Gastroesophageal sphincter (tissue), 3 donors: ENCODE measurements around the gene PREP.

Experiments used
- EP300 ChIP-seq: sonication (generic); formaldehyde crosslinking; IDR thresholded peaks from one replicate; pipeline ENCODE4 v1.6.1; 2017; ENCODE audit warnings: antibody characterized with exemption, mild to moderate bottlenecking
- POLR2A ChIP-seq, 2 donors: fragments of 450-650 bp; IDR thresholded peaks; one replicate each; pipeline ENCODE4 v1.6.1; 2017; ENCODE audit warnings: antibody characterized with exemption in 2 of 2, mild to moderate bottlenecking in 2 of 2, moderate library complexity in 1 of 2
- POLR2AphosphoS5 ChIP-seq: sonication (generic); formaldehyde crosslinking; IDR thresholded peaks from one replicate; pipeline ENCODE4 v1.6.1; 2017; ENCODE audit warnings: antibody characterized with exemption
- TF ChIP-seq, protein P1 (sequence below), 4 experiments: fragments of 200-600 bp in 2 of 4; fragments of 450-650 bp in 2 of 4; sonication (generic) in 1 of 4; IDR thresholded peaks; one replicate each; pipeline ENCODE4 v1.5.1; 2017 to 2019; ENCODE audit warnings: antibody characterized with exemption in 4 of 4, mild to moderate bottlenecking in 2 of 4, moderate library complexity in 2 of 4

DNA sequence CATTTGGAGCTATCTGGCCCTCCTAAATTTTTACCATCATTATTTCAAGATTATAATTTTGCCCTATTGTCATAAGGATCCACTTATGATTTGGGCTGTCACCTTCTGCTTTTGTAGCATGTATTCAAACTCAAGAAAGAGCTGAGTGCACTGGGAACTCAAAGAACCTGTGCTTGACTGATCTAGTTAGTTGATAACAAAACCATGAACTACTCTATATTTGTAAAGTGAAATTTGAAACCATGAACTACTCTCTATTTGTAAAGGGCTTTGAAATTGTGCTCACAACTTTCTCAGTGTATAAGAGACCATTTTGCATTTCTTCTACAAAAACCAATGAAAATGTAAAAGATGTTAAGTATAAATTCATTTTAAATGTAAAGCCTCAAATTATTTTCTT is 145.5 kb downstream of the PREP start:
- TF ChIP-seq, protein P1, sequence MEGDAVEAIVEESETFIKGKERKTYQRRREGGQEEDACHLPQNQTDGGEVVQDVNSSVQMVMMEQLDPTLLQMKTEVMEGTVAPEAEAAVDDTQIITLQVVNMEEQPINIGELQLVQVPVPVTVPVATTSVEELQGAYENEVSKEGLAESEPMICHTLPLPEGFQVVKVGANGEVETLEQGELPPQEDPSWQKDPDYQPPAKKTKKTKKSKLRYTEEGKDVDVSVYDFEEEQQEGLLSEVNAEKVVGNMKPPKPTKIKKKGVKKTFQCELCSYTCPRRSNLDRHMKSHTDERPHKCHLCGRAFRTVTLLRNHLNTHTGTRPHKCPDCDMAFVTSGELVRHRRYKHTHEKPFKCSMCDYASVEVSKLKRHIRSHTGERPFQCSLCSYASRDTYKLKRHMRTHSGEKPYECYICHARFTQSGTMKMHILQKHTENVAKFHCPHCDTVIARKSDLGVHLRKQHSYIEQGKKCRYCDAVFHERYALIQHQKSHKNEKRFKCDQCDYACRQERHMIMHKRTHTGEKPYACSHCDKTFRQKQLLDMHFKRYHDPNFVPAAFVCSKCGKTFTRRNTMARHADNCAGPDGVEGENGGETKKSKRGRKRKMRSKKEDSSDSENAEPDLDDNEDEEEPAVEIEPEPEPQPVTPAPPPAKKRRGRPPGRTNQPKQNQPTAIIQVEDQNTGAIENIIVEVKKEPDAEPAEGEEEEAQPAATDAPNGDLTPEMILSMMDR (IDR thresholded peaks at IDR 0.05), result no peak
- no peak for TF ChIP-seq POLR2A (IDR thresholded peaks at IDR 0.05)
- no peak for TF ChIP-seq EP300
- no peak for TF ChIP-seq POLR2AphosphoS5
